GM23248 (cell line): ENCODE results near the gene TRIM41.

ENCODE experiments used
- EZH2 ChIP-seq: fragments of 200-600 bp; sonication (generic); IDR thresholded peaks from 2 replicates; pipeline ENCODE4 v1.6.1; 2018; ENCODE audit warnings: antibody characterized with exemption, mild to moderate bottlenecking; ENCODE audit not compliant: insufficient read depth, poor library complexity, severe bottlenecking
- EZH2phosphoT487 ChIP-seq: fragments of 200-600 bp; sonication (generic); IDR thresholded peaks from 2 replicates; pipeline ENCODE4 v1.6.1; 2018; ENCODE audit warnings: antibody characterized with exemption, moderate library complexity, mild to moderate bottlenecking, low read depth; ENCODE audit not compliant: insufficient read depth

DNA sequence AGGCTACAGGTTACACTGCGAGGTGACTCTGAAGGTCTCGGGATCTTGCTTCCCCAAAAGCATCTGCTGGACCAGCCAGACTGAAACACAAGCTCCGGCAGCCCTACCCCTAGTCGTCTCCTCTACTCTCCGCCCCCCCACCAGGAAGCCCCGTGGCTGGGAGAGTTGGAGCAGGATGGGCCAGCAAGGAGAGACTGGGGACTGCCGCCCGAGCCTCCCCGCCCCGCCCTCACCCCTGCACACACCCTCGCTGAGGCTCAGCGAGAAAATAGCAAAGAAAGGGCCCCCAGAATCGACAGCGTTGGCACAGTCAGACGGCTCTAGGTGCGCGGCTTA lies 19.3 kb upstream of the TRIM41 start:
- no peak for TF ChIP-seq EZH2
- TF ChIP-seq EZH2phosphoT487, result no peak
